HG03095 (cell line): ENCODE data around the gene STX10.

Experiments
- ATAC-seq: cut with Tn5 transposase; IDR thresholded peaks from one replicate; pipeline ENCODE4 v1.9.1; 2021; ENCODE audit warnings: moderate library complexity; ENCODE audit not compliant: unreplicated experiment

STX10 gene

GRCh38 chr19:13146763-13147563 lies 3.2 kb downstream of the STX10 start:
- ATAC-seq: no peak

DNA sequence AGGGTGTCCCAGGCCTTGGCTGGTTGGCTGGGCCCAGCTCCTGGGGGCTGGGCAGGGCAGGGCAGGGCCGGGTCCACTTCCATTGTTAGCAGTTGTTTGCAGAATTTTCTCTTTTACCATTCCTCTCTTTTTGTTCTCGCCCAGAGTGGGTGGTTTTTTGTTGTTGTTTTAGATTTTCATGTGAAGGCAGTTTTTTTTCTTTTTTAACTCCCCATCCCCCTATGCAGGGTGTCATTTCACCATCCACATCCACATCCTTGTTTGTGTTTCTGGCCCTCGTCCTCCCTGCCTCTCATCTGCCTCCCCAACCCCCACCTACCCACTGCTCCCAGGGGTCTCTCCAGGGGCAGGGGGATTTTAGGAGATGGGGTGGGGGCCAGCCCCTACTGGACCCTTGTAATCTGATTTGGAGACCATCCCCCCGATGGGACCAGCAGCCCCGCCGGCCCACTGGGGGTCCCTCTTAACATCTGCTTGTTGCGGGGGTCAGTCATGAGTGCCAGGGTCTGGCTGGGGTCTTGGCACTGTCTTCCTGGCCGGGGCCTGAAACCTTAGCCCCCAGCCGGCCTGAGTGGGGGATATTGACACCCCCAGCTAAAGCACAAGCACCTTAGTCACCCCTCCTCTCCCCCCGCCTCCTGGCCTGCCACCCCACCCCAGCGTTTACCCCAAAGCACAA lies 10.4 kb downstream of the STX10 start:
- no peak for ATAC-seq

- ATAC-seq: no peak
Measured at GRCh38 chr19:13138916-13139198, 11.3 kb downstream of the STX10 start.

- ATAC-seq: no peak
Measured at GRCh38 chr19:13138171-13138915, 11.8 kb downstream of the STX10 start.

DNA sequence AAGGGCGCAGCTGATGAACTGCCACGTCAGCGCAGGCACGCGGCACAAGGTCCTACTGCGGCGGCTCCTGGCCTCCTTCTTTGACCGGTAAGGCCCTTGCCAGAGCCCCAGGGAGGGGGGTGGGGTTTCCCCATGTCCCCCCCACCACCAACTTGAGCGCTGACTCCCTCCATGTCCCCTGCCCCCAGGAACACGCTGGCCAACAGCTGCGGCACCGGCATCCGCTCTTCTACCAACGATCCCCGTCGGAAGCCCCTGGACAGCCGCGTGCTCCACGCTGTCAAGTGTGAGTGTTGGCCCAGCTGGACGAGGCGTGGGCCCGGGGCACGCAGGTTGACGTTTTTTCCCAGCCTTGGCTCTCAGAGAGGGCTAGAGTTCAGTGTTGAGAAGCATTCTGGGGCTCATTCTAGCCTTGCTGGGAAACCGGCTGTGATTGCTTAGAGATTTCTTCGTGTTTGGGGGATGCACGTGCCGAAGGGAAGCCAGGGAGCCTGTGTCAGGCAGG lies 12.8 kb downstream of the STX10 start:
- no peak for ATAC-seq

- no peak for ATAC-seq
Measured at GRCh38 chr19:13135068-13136062, 14.8 kb downstream of the STX10 start.

DNA sequence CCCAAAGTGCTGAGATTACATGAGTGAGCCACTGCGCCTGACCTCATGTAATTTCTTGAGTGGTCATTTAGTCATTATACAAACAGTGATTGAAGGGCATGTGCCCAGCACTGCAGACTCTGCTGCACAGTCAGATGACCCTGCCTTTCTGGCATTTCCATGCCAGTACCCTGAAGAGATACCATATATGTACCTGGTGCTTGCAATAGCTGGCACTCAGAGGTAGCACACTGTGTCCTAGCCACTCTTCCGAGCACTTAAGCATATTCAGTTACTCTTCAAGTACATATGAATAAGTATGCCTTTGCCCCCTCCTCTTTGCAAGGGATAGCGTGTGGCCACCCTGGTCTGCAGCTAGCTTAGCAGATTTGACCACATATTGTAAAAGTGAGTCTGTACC lies 15.5 kb downstream of the STX10 start:
- no peak for ATAC-seq

- ATAC-seq: no peak
Measured at GRCh38 chr19:13133241-13133870, 16.8 kb downstream of the STX10 start.

- ATAC-seq: no peak
Measured at GRCh38 chr19:13132471-13133180, 17.5 kb downstream of the STX10 start.

- ATAC-seq: no peak
Measured at GRCh38 chr19:13130886-13131490, 19.2 kb downstream of the STX10 start.

- ATAC-seq: no peak
Measured at GRCh38 chr19:13129384-13129783, 20.8 kb downstream of the STX10 start.

DNA sequence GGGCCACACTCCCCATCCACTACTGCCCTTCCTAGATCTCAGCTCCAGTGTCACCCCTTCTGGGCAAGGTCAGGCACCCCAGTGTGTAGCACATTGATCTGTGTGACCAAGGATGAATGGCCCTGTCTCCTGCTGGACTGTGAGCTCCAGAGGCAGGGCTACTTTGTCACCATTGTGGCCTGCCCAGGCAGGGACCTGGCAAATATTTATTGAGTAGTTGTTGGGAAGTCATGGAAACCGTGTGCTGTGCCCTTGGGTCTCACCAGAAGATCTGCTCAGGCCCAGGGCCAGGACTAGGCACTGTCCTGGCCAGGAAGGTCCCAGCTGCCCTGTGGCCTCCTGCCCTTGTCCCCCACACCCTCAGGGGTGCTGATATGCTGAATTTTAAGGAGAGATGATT lies 21.6 kb downstream of the STX10 start:
- no peak for ATAC-seq

DNA sequence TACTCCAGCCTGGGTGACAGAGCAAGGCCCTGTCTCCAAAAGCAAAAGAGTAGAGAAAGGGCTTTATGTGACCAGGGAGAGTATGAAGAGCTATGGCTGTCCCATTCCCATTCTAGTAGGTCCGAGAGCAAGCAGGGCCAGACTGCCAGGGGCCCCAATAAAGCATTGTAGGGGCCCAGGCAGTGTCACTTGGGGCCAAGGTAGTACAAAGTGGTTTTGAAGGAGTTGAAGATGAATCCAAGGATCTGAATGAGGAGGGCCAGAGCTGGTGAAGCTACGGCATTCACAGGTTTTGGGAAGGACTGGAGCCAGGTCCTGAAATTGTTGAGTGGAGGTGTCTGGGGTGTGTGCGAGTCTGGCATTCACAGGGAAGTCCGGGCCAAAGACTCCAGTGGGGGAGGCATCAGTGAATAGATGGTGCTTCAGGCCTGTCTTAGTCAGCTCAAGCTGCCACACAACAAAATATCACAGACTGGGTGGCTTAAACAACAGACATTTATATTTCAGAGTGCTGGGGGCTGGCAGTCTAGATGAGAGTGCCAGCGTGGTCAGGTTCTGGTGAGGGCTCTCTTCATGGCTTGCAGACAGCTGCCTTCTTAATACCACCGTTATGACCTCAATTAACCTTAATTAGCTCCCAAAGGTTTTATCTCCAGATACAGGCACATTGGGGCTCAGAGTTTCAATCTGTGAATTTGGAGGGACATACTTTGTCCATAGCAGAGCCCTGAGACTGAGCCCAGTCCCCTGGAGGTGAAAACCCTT lies 22.2 kb downstream of the STX10 start:
- ATAC-seq: no peak

- ATAC-seq: no peak
Measured at GRCh38 chr19:13127051-13127450, 23.1 kb downstream of the STX10 start.

DNA sequence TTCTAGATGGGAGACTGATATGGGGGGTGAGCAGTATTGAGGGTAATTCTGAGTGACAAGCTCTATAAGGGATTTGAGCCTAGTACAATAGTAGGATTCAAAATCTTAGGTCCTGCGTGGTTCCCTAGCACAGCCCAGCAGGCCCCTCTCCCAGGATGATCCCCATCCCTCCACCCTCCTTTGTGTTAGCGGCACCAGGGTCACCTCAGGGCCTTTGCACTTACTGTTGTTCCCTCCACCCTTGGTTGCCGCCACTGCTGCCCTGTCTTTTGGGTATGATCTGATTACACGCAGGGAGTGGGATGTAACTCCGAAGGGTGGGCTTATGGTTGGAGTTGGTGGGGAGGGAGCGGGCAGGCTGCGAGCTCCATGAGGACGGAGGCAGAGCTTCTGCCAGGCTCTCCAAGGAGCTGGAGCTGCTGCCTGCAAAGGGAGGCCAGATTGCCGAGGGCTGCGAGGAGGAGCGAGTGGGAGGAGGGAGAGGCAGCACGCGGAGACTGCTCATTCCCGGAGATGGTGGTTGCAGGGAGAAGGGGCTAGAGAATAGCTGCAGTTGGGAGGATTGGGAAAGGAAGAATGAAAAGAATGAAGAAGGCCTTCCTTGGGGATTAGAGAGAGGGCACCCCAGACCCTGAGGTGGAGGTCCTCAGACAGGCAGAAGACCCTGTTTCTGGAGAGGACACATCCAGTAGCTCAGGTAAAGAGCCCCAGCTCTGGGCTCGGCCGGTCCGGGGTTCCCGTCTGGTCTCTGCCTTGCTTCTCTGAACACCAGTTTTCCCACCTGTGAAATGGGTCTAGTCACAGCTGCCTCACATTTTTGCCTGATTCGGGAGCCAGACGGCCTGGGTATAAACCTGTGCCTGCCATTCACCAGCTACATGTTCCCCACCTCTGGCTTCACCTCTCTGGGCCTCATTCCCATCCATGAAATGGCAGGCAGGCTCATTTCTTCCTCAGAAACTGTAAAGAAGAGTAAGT lies 26.9 kb downstream of the STX10 start:
- no peak for ATAC-seq

- ATAC-seq: no peak
Measured at GRCh38 chr19:13122275-13122878, 27.8 kb downstream of the STX10 start.
